Activated CD4-positive, alpha-beta T cell treated with anti-CD3 and anti-CD28 coated beads for 4 hours (primary cell): ENCODE measurements around the gene FAM83F.
"Not testable (repeated sequence)": the region's sequence is repeated elsewhere in the genome, so short reads cannot be mapped to it uniquely, and the experiment has no call there.

Source experiments
- DNase-seq, 2 donors: peaks; one replicate each; pipeline ENCODE4 v3.0.0-alpha.2; 2020

Gene FAM83F

GRCh38 chr22:39994566-39995392 is at the start of gene FAM83F:
FAM83F (plus strand) TSS chr22:39994954; CDS start chr22:39995043, 89 bp downstream.
- peak; percentile 28 to 40 for DNase-seq

- DNase-seq: no peak
Observed at GRCh38 chr22:39946126-39946502, 48.6 kb upstream of the FAM83F start.

- no peak for DNase-seq
Observed at GRCh38 chr22:39946503-39947219, 48.1 kb upstream of the FAM83F start.

GRCh38 chr22:39947220-39948216 is 47.2 kb upstream of the FAM83F start:
- DNase-seq: no peak

GRCh38 chr22:39949964-39950737 is 44.6 kb upstream of the FAM83F start:
- no peak for DNase-seq

- not testable (repeated sequence) for DNase-seq
Observed at GRCh38 chr22:39951603-39952293, 43.0 kb upstream of the FAM83F start.

GRCh38 chr22:39952347-39952746 is 42.4 kb upstream of the FAM83F start:
- no peak for DNase-seq

- DNase-seq: no peak
Observed at GRCh38 chr22:39953101-39953500, 41.7 kb upstream of the FAM83F start.

GRCh38 chr22:39954584-39955055 is 40.1 kb upstream of the FAM83F start:
- DNase-seq: no peak

GRCh38 chr22:39955675-39956074 is 39.1 kb upstream of the FAM83F start:
- DNase-seq: no peak

- DNase-seq: no peak
Observed at GRCh38 chr22:39956932-39957664, 37.7 kb upstream of the FAM83F start.

GRCh38 chr22:39958009-39958711 is 36.6 kb upstream of the FAM83F start:
- no peak for DNase-seq

- DNase-seq: no peak
Observed at GRCh38 chr22:39958949-39959639, 35.7 kb upstream of the FAM83F start.

GRCh38 chr22:39959640-39960447 is 34.9 kb upstream of the FAM83F start, which contains the start of gene TMA7B:
TMA7B (plus strand) TSS chr22:39960397; CDS start chr22:39964375, 3,978 bp downstream.
- DNase-seq: peak; percentile 32 to 34

GRCh38 chr22:39960791-39961746 is 33.7 kb upstream of the FAM83F start:
- peak; percentile 55 to 60 for DNase-seq

GRCh38 chr22:39962071-39962470 is 32.7 kb upstream of the FAM83F start:
- no peak for DNase-seq

GRCh38 chr22:39965748-39966147 is 29.0 kb upstream of the FAM83F start:
- no peak for DNase-seq
